GM21390 (cell line): ENCODE measurements around the gene SPATA6L.
A peak's percentile ranks its signal among the peaks of the same experiment; 100 is the strongest.
"Not testable (repeated sequence)": the region's sequence is repeated elsewhere in the genome, so short reads cannot be mapped to it uniquely, and the experiment has no call there.

Source experiments
- ATAC-seq: cut with Tn5 transposase; IDR thresholded peaks from one replicate; pipeline ENCODE4 v1.9.1; 2021; ENCODE audit not compliant: unreplicated experiment

Gene SPATA6L

GRCh38 chr9:4639420-4639819, 26.9 kb downstream of the SPATA6L start:
- no peak for ATAC-seq

- ATAC-seq = no peak
These were observed 27.3 kb downstream of the SPATA6L start for GRCh38 chr9:4638968-4639367.

DNA sequence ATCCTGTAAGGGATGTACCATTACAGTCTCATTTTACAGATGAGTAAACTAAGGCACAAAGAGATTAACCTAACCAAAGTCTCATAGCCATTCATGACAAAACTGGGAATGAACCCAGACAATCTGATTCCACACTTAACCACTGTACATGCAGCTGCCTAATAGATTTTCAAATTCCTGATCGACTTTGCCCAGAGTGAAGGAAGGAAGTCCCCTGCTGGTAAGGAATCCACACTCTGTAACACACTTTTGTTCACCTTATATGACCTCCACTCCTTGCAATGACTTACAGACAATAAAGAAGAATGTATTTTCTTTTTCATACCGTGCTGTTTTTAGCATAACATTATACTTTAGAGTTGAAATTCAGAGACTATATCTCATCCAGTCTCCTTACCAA, 35.4 kb downstream of the SPATA6L start:
- no peak for ATAC-seq

DNA sequence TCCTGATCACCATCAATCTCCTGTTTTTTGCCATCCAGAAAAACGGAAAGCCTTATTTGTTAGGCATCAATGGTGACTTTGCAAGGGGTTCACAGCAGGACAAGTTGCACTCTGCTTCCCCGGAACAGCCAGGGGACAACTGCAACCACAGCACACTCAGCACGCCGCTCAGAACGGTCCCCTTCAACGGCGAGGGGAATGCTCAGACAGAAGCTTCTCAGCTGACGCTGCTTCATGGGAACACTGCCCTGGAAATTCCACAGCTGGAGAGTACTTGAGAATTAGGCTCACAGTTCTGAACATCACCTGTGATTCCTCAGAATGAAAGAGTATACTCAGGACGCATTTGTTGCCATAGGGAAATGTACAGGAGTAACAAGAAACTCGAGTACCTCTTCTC, 44.3 kb downstream of the SPATA6L start:
- ATAC-seq = no peak

GRCh38 chr9:4620881-4621555, 45.3 kb downstream of the SPATA6L start:
- no peak for ATAC-seq

DNA sequence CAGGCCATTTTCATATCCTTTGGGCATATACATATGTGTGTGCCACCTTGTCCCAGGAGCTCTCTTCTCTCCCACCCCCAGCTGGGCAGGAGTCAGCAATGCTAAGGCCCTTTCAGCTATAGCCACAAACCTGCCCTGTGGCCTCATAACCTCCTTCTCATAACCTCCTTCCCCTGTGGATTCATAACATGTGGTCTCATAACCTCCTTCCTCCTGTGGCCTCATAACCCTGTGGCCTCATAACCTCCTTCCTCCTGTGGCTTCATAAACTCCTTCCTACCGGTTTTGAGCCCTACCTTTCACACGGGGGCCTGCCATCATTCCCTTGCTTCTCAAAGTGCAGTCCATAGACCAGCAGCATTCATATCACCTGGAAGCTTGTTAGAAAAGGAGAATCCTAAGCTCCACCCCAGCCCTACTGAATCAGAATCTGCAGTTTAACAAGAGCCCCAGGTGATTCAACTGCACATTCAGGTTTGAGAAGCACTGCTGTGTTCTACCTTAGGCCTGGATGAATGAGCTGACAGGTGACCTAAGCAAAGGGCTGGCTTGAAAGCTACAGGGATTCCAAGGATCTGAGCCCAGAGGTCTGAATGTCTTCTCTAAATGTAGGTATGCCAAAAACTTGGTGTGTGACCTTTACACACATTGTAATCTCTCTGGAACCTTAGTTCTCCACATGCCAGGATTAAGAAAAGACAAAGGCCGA, 46.1 kb downstream of the SPATA6L start:
- no peak for ATAC-seq

- ATAC-seq = no peak
These were observed 47.6 kb downstream of the SPATA6L start for GRCh38 chr9:4618700-4619099.

GRCh38 chr9:4617752-4618151, 48.5 kb downstream of the SPATA6L start:
- ATAC-seq = no peak

DNA sequence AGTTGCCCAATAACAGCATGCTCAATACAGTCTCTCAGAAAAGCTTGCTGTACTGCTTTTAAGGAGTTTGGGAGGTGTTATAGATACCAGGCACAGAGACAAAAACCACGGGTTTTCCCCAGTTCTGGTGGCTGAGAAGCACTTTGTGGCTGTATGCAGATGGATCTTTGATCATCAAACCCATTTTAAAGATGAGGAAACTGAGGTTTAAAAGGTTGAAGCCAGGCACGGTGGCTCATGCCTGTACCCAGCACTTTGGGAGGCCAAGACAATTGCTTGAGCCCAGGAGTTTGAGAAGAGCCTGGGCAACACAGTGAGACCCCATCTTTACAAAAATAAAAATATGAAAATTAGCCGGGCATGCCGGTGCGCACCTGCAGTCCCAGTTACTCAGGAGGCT, 50.5 kb downstream of the SPATA6L start:
- no peak for ATAC-seq

DNA sequence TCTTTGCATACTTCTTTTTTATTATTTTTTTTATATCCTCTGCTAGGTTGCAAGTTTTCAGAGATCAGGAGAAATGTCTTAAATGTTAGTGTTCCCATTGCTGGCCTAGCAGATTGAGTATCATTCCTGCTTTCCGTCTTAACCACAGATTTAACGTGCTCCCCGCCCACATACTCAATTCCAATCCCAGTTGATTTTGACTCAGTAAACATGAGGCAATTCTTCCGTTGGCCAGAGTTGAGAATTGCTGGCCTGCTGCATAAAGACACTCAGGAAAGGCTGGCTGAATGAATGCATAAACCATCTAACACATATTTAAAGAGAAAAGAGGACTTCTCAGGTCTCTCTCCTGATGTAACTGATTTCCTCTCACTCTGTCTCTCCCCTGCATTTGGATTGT, 51.0 kb downstream of the SPATA6L start:
- no peak for ATAC-seq

GRCh38 chr9:4614627-4615026, 51.7 kb downstream of the SPATA6L start:
- ATAC-seq = no peak

DNA sequence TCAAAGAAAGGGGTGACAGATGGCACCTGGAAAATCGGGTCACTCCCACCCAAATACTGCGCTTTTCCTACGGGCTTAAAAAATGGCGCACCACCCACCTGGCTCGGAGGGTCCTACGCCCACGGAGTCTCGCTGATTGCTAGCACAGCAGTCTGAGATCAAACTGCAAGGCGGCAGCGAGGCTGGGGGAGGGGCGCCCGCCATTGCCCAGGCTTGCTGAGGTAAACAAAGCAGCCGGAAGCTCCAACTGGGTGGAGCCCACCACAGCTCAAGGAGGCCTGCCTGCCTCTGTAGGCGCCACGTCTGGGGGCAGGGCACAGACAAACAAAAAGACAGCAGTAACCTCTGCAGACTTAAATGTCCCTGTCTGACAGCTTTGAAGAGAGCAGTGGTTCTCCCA, 60.2 kb downstream of the SPATA6L start:
- not testable (repeated sequence) for ATAC-seq

- peak; percentile 89 for ATAC-seq
These were observed 61.6 kb downstream of the SPATA6L start for GRCh38 chr9:4604678-4605095.

DNA sequence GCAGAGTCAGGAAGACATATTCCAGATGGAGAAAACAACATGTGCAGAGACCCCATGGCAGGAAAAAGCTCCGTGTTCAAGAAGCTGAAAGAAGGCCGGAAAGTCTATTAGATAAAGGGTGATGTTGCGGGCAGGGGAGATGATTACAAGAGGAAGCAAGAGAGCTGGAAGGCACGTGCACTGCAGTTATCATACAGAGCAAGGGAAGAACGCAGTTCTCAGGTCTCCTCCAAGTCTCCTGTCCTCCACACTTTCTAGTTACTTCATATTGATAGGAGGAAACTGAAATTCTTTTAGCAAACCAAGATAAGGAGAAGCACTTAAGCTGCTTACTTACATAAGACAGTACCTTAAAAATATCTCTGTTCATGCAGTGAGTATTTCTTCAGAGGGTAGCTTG, 62.5 kb downstream of the SPATA6L start:
- no peak for ATAC-seq

DNA sequence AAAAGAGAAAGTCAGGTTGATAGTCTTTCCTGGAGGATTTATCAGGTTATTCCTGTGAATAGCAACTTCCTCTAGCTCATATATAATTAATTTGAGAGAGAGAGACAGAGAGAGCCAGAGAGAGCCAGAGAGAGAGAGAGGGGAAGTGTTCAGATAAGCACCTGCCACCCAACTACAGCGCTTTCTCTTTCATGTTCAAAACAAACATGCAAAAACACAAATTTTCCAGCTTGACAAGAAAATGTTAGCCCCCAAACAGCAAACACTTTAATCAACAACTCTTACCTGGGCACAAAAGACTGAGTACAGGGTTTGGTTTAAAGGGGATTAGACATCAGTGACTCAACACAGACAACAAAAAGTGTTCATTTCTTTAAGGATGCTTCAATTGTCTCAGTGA, 65.9 kb downstream of the SPATA6L start:
- ATAC-seq = no peak

DNA sequence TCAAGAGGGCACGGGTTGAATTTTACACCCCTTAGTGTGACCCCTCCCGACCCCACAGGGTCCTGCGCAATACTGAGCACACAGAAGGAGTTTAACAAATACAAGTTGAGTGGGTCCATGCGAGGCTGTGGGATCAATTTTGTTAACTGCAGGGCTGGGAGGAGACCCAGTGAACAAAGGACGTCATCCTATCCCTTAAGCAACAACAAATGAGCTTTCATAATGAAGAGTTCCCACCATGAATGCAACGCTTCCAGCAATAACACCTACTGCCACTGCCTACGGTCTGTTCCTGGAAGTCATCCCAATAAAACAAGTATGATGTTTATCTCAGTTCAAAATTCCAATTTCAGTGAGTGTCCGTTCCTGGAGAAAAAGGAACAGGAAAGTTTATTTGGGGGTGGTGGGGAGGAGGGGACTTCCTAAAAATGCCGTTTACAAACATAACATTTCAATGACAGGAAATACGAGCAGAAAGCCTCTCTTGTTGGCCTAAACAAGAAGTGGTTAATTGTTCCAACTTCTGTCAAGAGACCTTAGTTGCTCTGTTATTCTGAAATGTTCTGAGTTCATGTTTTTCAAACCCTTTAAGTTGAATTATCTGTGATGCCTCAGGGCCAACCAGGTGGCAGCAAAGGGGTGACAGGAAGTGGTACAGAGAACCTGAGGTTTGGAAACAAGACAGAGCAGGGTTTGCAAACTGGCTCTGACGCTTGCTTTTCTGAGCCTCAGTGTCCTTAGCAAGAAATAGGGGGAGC, 69.9 kb downstream of the SPATA6L start:
- no peak for ATAC-seq

DNA sequence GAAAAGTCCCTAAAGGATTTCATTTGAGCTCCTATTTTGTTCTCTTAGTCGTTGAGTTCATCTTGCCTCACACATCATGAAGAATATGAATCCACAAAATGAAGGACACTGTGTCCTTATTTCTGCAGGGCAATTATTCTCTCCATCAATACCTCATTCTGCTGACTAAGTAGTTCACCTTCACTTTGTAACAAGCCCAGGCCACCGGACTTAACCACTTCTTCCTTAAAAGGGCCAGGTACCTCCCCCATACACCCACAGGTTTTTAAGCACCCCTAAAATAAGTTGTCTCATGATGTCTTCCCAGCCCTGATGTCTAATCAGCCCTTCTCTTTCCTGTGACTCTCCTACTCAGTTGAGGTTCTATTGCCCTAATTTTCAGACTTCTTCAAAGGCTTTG, 71.3 kb downstream of the SPATA6L start:
- no peak for ATAC-seq

DNA sequence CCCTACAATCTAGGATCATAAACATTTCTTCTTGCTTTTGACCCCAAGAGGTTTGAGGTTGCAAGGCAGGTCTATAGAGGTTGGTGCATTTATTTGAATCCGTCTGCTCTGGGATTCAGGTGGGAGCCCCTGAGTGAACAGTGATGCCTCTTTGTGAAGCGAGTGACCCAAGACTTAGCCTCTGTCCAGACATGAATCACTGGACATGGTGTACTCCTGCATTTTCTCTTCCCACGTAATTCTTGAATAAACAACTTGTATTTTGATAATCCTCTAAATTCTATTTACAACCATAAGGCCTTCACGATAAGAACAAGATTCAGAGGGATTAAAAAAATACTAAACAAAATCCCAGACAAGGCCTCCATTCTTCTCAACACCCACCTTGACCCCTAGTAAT, 71.7 kb downstream of the SPATA6L start:
- no peak for ATAC-seq

DNA sequence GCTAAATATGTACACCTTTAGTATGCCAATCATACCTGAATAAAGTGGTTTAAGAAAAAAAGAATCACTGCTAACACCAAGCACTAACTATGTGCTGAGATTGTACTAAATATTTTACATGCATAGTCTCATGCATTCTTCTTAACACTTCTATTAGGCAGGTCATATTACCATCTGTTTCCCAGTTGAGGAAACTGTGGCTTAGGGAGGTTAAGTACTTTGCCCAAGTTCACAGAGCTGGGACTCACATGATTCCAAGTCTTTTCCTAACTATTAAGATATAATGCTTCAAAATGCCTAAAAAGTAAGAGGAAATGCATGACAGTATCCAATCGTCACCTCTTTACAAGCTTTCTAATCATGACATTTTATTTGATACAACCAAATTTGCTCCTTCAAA, 73.4 kb downstream of the SPATA6L start:
- ATAC-seq = no peak

DNA sequence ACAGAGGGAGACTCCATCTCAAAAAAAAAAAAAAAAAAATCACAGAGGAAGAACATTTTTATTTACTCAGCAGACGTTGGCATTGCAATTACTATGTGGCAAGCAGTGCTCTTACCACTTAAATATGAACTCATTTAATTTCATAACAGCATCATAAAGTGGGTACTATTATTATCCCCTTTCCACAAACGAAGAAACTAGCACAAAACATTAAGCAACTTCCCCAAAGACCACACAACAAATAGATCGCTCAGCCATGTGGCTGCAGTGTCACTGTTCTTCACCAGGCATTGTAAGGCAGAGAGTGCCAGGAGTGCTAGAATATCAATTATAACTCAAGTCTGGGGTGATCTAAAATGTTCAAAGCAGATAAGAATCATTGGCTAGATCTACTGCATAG, 74.0 kb downstream of the SPATA6L start:
- ATAC-seq = no peak

- no peak for ATAC-seq
These were observed 75.2 kb downstream of the SPATA6L start for GRCh38 chr9:4591123-4591500.

- ATAC-seq = no peak
These were observed 75.7 kb downstream of the SPATA6L start for GRCh38 chr9:4590430-4591122.
